Measurements from ENCODE around the gene GP2.

Gene GP2

DNA sequence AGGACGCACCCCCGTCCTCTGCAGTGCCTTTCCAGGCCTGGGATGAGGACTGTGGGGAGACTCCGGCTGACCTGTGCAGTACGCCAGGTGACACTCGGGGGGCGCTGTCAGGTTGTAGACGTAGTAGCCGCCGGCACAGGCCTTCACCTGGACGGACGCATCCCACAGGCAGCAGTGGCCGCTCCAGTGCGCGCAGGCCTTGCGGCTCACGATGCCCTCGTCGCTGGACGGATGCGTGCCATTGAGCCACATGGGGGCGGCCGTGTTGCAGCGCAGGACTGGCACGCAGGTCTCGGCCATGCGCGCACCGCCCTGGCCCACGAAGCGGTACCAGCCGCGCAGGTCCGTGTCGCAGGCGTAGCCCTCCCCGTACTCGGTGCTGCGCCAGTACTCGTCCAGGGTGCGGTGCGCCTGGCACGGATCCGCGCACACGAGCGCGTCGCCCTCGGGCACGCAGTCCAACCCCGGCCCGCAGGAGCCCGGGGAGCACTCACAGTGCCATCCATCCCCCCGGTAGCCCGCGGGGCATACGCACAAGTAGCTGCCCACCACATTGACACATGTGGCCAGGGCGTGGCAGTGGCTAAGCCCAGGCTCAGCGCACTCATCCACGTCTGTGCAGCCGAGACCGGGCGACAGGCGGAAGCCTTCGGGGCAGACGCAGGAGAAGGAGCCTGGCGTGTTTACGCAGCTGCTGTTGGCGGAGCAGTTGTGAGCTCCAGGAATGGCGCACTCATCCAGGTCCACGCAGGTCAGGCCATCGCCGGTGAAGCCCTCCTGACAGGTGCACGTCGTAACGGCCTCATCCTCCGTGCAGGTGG, 21.3 kb upstream of the GP2 start:
- Histone ChIP-seq H3K27me3 (no peaks in the 10 kb centered on the region), H3K36me3 (no peaks in the 10 kb centered on the region), H3K4me1 (no peaks in the 10 kb centered on the region), H3K9me3 (no peaks in the 10 kb centered on the region), H3K4me3 (no peak overlapping the region), H3K4me2 (no peak overlapping the region), H3K9ac (no peak overlapping the region), H3K27ac (no peak overlapping the region), H4K20me1 (no peaks in the 10 kb centered on the region)
- no peak for TF ChIP-seq Cebpa-rat (IDR thresholded peaks at IDR 0.05)

- H3K4me1 ChIP-seq, result no peaks in the 10 kb centered on the region
- H3K36me3 ChIP-seq, result no peaks in the 10 kb centered on the region
- H3K4me2 ChIP-seq, result no peak overlapping the region
- H3K9ac ChIP-seq, result no peak overlapping the region
- no peak overlapping the region for H3K4me3 ChIP-seq
- no peaks in the 10 kb centered on the region for H4K20me1 ChIP-seq
- H3K9me3 ChIP-seq, result no peaks in the 10 kb centered on the region
- no peak overlapping the region for H3K27ac ChIP-seq
- H3K27me3 ChIP-seq, result no peaks in the 10 kb centered on the region
- TF ChIP-seq Cebpa-rat (IDR thresholded peaks at IDR 0.05), result no peak
These were observed 20.5 kb upstream of the GP2 start for GRCh38 chr16:20347666-20348364.

GRCh38 chr16:20344611-20345010, 17.3 kb upstream of the GP2 start:
- no peak overlapping the region for H3K4me2 ChIP-seq

DNA sequence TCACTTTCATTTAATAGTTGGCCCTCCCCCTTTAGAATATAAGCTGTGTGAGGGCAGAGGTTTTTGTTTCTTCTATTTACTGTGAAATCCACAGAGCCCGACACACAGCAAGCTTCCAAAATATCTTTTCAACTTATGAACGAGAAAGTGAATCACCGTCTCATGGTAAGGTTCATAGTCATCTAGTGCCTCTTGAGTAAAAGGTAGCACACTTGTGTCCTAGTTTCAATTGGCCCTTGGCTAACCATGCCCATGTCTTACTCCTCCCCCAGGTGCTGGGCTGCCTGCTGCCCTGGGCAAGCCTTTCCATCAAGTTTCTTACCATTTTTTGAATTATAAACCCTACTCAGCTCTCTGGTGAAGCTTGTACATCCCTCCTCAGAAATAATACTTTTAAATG, 12.4 kb upstream of the GP2 start:
- no peak overlapping the region for H3K9ac ChIP-seq
- no peaks in the 10 kb centered on the region for H3K36me3 ChIP-seq
- no peaks in the 10 kb centered on the region for H4K20me1 ChIP-seq
- no peaks in the 10 kb centered on the region for H3K9me3 ChIP-seq
- no peak overlapping the region for H3K27ac ChIP-seq
- no peak for TF ChIP-seq Cebpa-rat (IDR thresholded peaks at IDR 0.05)
- no peak overlapping the region for H3K4me2 ChIP-seq
- peaks cover 7% of the 10 kb centered on the region; the same call in 1 of the 2 replicates for H3K4me1 ChIP-seq
- no peaks in the 10 kb centered on the region for H3K27me3 ChIP-seq
- no peak overlapping the region for H3K4me3 ChIP-seq

More at GRCh38 chr16:20344611-20345010, 17.3 kb upstream of the GP2 start:
- Histone ChIP-seq H3K9me3 (no peaks in the 10 kb centered on the region), H3K4me3 (no peak overlapping the region), H3K4me1 (no peaks in the 10 kb centered on the region), H3K9ac (no peak overlapping the region), H3K27ac (no peak overlapping the region), H4K20me1 (no peaks in the 10 kb centered on the region), H3K27me3 (no peaks in the 10 kb centered on the region), H3K36me3 (no peaks in the 10 kb centered on the region)
- no peak for TF ChIP-seq Cebpa-rat (IDR thresholded peaks at IDR 0.05)

GRCh38 chr16:20336955-20337354, 9.6 kb upstream of the GP2 start:
- Histone ChIP-seq H4K20me1 (no peaks in the 10 kb centered on the region), H3K4me1 (peaks cover 7% of the 10 kb centered on the region; the same call in 1 of the 2 replicates), H3K36me3 (no peaks in the 10 kb centered on the region), H3K27ac (no peak overlapping the region), H3K4me2 (no peak overlapping the region), H3K9me3 (no peaks in the 10 kb centered on the region), H3K27me3 (no peaks in the 10 kb centered on the region), H3K4me3 (no peak overlapping the region), H3K9ac (no peak overlapping the region)
- no peak for TF ChIP-seq Cebpa-rat (IDR thresholded peaks at IDR 0.05)

- Histone ChIP-seq H3K27me3 (no peaks in the 10 kb centered on the region), H3K9me3 (no peaks in the 10 kb centered on the region), H3K4me3 (no peak overlapping the region), H3K9ac (no peak overlapping the region), H4K20me1 (no peaks in the 10 kb centered on the region), H3K4me1 (peaks cover 7% of the 10 kb centered on the region; the same call in 1 of the 2 replicates), H3K36me3 (no peaks in the 10 kb centered on the region), H3K27ac (no peak overlapping the region), H3K4me2 (no peak overlapping the region)
- TF ChIP-seq Cebpa-rat (IDR thresholded peaks at IDR 0.05), result no peak
These were observed 7.1 kb upstream of the GP2 start for GRCh38 chr16:20334396-20334795.

- Histone ChIP-seq H3K4me2 (no peak overlapping the region), H3K9ac (no peak overlapping the region), H4K20me1 (no peaks in the 10 kb centered on the region), H3K9me3 (no peaks in the 10 kb centered on the region), H3K27ac (no peak overlapping the region), H3K4me3 (no peak overlapping the region), H3K36me3 (no peaks in the 10 kb centered on the region), H3K4me1 (peaks cover 7% of the 10 kb centered on the region; the same call in 1 of the 2 replicates), H3K27me3 (no peaks in the 10 kb centered on the region)
- no peak for TF ChIP-seq Cebpa-rat (IDR thresholded peaks at IDR 0.05)
These were observed 5.8 kb upstream of the GP2 start for GRCh38 chr16:20333120-20333519.

DNA sequence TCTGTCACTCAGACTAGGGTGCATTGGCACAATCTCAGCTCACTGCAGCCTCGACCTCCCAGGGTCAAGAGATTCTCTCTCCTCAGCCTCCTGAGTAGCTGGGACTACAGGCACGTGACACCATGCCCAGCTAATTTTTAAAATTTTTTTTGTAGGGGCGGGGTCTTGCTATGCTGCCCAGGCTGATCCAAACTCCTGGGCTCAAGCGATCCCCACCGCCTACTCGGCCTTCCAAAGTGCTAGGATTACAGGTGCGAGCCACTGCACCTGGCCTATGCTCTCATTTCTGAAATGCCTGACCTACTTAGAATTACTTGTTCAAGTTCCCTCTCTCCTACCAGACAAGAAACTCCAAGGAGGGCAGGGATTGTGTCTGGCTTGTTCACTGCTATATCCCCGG, 5.1 kb upstream of the GP2 start:
- H3K9me3 ChIP-seq, result no peaks in the 10 kb centered on the region
- H3K9ac ChIP-seq, result no peak overlapping the region
- H3K27me3 ChIP-seq, result no peaks in the 10 kb centered on the region
- no peak overlapping the region for H3K27ac ChIP-seq
- H3K4me2 ChIP-seq, result no peak overlapping the region
- no peaks in the 10 kb centered on the region for H3K36me3 ChIP-seq
- no peaks in the 10 kb centered on the region for H4K20me1 ChIP-seq
- H3K4me1 ChIP-seq, result peaks cover 6% of the 10 kb centered on the region; the same call in 1 of the 2 replicates
- no peak for TF ChIP-seq Cebpa-rat (IDR thresholded peaks at IDR 0.05)
- H3K4me3 ChIP-seq, result no peak overlapping the region

GRCh38 chr16:20331635-20332034, 4.3 kb upstream of the GP2 start:
- H3K4me2 ChIP-seq, result no peak overlapping the region
- H3K27me3 ChIP-seq, result no peaks in the 10 kb centered on the region
- H3K9me3 ChIP-seq, result no peaks in the 10 kb centered on the region
- no peak overlapping the region for H3K4me3 ChIP-seq
- no peak overlapping the region for H3K27ac ChIP-seq
- H3K9ac ChIP-seq, result no peak overlapping the region
- H4K20me1 ChIP-seq, result no peaks in the 10 kb centered on the region
- no peaks in the 10 kb centered on the region for H3K4me1 ChIP-seq
- no peaks in the 10 kb centered on the region for H3K36me3 ChIP-seq
- no peak for TF ChIP-seq Cebpa-rat (IDR thresholded peaks at IDR 0.05)
